Endothelial cell of umbilical vein (primary cell): ENCODE measurements around the gene CNKSR3. TPM values are rescaled to one million over a fixed set of nuclear protein-coding genes. Genes with fewer than 3 reads are reported as not detected.

Experiments
- BruUV-seq: library from RNA; stranded (reverse); fragments of 400-500 nt; replicated peaks from 2 replicates; lab custom pipeline; 2021; lab: Mats Ljungman, UMichigan
- CTCF ChIA-PET: fragments of 300-600, 350-600 bp; sonication (Branson Sonifier 250); formaldehyde crosslinking; loops from one replicate; lab custom pipeline; 2021; ENCODE audit warnings: antibody characterized with exemption, inconsistent platforms; lab: Charles Lee
- POLR2A ChIA-PET: fragments of 300-600, 350-600 bp; sonication (Branson Sonifier 250); formaldehyde crosslinking; loops from one replicate; lab custom pipeline; 2021; ENCODE audit warnings: antibody characterized with exemption, inconsistent platforms; lab: Charles Lee
- DNase-seq: peaks from one replicate; pipeline ENCODE4 v3.0.0-alpha.2; 2011; ENCODE audit warnings: low read depth, low spot score
- FAIRE-seq: peaks from 2 replicates; lab custom pipeline; 2011; peaks lifted over from hg19 to GRCh38; lab: Jason Lieb, UNC
- H2AFZ ChIP-seq: 2 replicates; pipeline ENCODE4 v1.6.0; 2012; ENCODE audit warnings: low read depth, low read length, control low read depth, inconsistent platforms
- H3K27ac ChIP-seq: 2 replicates; pipeline ENCODE4 v1.5.1; 2011; ENCODE audit warnings: low read depth, mild to moderate bottlenecking, control low read depth, low read length, moderate library complexity; ENCODE audit not compliant: insufficient read depth
- H3K27me3 ChIP-seq, 2 experiments: 2 replicates each; pipeline versions ENCODE4 v1.6.0 to v1.6.1; 2011; ENCODE audit warnings: low read length in 2 of 2, mixed read lengths in 1 of 2; ENCODE audit not compliant: control insufficient read depth in 2 of 2, insufficient read depth in 2 of 2
- H3K36me3 ChIP-seq, 2 experiments: 2 replicates in 1 of 2; 3 replicates in 1 of 2; pipeline ENCODE4 v1.5.1; 2011; ENCODE audit warnings: low read length in 2 of 2, mild to moderate bottlenecking in 1 of 2, moderate library complexity in 1 of 2; ENCODE audit not compliant: control insufficient read depth in 2 of 2, insufficient read depth in 2 of 2; ENCODE audit errors: extremely low read depth in 1 of 2
- H3K4me1 ChIP-seq: 3 replicates; pipeline ENCODE4 v1.5.1; 2011; ENCODE audit warnings: mild to moderate bottlenecking, low read length; ENCODE audit not compliant: control insufficient read depth, insufficient read depth; ENCODE audit errors: extremely low read depth
- H3K4me2 ChIP-seq: 2 replicates; pipeline ENCODE4 v1.6.1; 2011; ENCODE audit warnings: low read length, control low read depth, mixed read lengths; ENCODE audit not compliant: insufficient read depth
- H3K4me3 ChIP-seq, 3 experiments: fragments of 200-600 bp in 1 of 3; sonication (generic), shearing (Covaris generic) in 1 of 3; replicated peaks in 1 of 3; 2 replicates each; pipeline ENCODE4 v1.5.1; 2011 to 2016; ENCODE audit warnings: control low read depth in 3 of 3, low read length in 3 of 3, mild to moderate bottlenecking in 2 of 3, inconsistent platforms in 1 of 3, low read depth in 1 of 3, moderate library complexity in 1 of 3; ENCODE audit not compliant: insufficient read depth in 1 of 3
- H3K79me2 ChIP-seq: 2 replicates; pipeline ENCODE4 v1.6.0; 2012; ENCODE audit warnings: low read length, inconsistent platforms; ENCODE audit not compliant: control insufficient read depth, insufficient read depth
- H3K9ac ChIP-seq: replicated peaks from 2 replicates; pipeline ENCODE3; 2011; ENCODE audit warnings: low read length, control low read depth; ENCODE audit not compliant: insufficient read depth; ENCODE audit errors: extremely low read depth
- H3K9me1 ChIP-seq: replicated peaks from 3 replicates; pipeline ENCODE4 v1.6.0; 2011; ENCODE audit warnings: mild to moderate bottlenecking, low read length; ENCODE audit not compliant: control insufficient read depth, insufficient read depth; ENCODE audit errors: extremely low read depth
- H3K9me3 ChIP-seq: replicated peaks from 2 replicates; pipeline ENCODE4 v1.5.1; 2012; ENCODE audit warnings: low read length, inconsistent platforms; ENCODE audit not compliant: control insufficient read depth, insufficient read depth
- H4K20me1 ChIP-seq: replicated peaks from 2 replicates; pipeline ENCODE3; 2011; ENCODE audit warnings: mild to moderate bottlenecking, low read length; ENCODE audit not compliant: control insufficient read depth, insufficient read depth; ENCODE audit errors: extremely low read depth
- CTCF ChIP-seq, 2 donors: IDR thresholded peaks; 1 replicate in 1 of 2; 2 replicates in 1 of 2; pipeline ENCODE4 v1.5.1; 2011; ENCODE audit warnings: low read length in 2 of 2, mild to moderate bottlenecking in 2 of 2, moderate library complexity in 2 of 2, control low read depth in 1 of 2, inconsistent platforms in 1 of 2, low read depth in 1 of 2; ENCODE audit not compliant: insufficient read depth in 1 of 2; ENCODE audit errors: extremely low read depth in 1 of 2
- EZH2 ChIP-seq: IDR thresholded peaks from 2 replicates; pipeline ENCODE4 v1.6.1; 2012; ENCODE audit warnings: borderline replicate concordance, low read depth, mild to moderate bottlenecking, moderate library complexity, low read length, inconsistent platforms; ENCODE audit not compliant: severe bottlenecking
- FOS ChIP-seq: IDR thresholded peaks from 2 replicates; pipeline ENCODE4 v1.6.1; 2011; ENCODE audit warnings: mild to moderate bottlenecking, low read length, moderate library complexity, borderline replicate concordance; ENCODE audit not compliant: insufficient read depth
- GATA2 ChIP-seq: IDR thresholded peaks from 2 replicates; pipeline ENCODE4 v1.7.0; 2011; ENCODE audit warnings: low read depth, mild to moderate bottlenecking, moderate library complexity, mixed read lengths, low read length; ENCODE audit not compliant: insufficient read length, insufficient read depth
- JUN ChIP-seq: IDR thresholded peaks from 2 replicates; pipeline ENCODE4 v1.6.1; 2011; ENCODE audit warnings: borderline replicate concordance, low read depth; ENCODE audit not compliant: insufficient read length, insufficient read depth
- MYC ChIP-seq: IDR thresholded peaks from one replicate; pipeline ENCODE4 v1.6.1; 2011; ENCODE audit warnings: mild to moderate bottlenecking, low read depth, low read length
- POLR2A ChIP-seq: IDR thresholded peaks from 2 replicates; pipeline ENCODE4 v1.6.1; 2012; ENCODE audit warnings: low read depth, mild to moderate bottlenecking, control low read depth, low read length
- POLR2AphosphoS5 ChIP-seq: IDR thresholded peaks from 2 replicates; pipeline ENCODE4 v1.6.1; 2012; ENCODE audit warnings: low read depth, mild to moderate bottlenecking, control low read depth, low read length, moderate library complexity; ENCODE audit not compliant: insufficient read depth
- dilution Hi-C: fragments of 300-500 bp; cut with MboI; formaldehyde crosslinking; loops from one replicate; pipeline ENCODE4 v1.15.0; 2019; ENCODE audit warnings: low sequenced_read_pairs; ENCODE audit not compliant: extremely low pct_ligation_motif_present
- intact Hi-C: fragments of 100-400 bp; cut with micrococcal nuclease; formaldehyde crosslinking; loops from one replicate; pipeline ENCODE4 v1.10.0; 2022
- polyA plus RNA-seq, 4 experiments: library from polyadenylated mRNA; depleted of rRNA in 3 of 4; stranded (reverse) in 3 of 4; unstranded in 1 of 4; fragments of >200 nt; gene quantifications; 2 replicates each; pipeline versions ENCODE4 v1.2.1 to v1.2.3, GENCODE V29; 2011 to 2012; ENCODE audit warnings: missing spikeins in 1 of 4
- total RNA-seq: library from RNA; stranded (reverse); gene quantifications from 2 replicates; pipeline ENCODE4 v1.2.3, GENCODE V29; 2021
- TF ChIP-seq, protein P1 (sequence below): IDR thresholded peaks from 2 replicates; pipeline ENCODE4 v1.6.1; 2011; ENCODE audit not compliant: insufficient read depth, insufficient read length

The CNKSR3 gene
- total and polyA plus RNA-seq, 2 donors (not counting 3 experiments of a cell fraction or from before 2014, with no cell fraction given), result 2.3 to 15.6 TPM

DNA sequence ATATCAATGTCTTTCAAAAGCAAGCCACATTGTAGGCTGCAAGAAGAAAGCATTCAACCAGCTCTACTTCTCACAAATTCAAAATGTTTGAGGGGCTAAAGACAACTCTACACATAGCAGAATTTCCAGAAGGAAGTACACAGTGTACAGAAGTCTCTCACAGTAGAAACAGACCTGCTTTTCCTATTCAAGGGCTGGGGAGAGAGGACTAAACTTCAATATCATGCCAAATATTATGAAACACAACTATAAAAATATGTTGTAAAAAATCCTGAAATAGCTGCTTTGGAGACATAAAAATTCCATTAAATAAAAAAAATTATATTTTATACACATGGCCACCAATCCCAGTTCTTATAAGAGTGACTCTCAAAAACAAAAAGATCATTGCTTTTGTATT lies 83.0 kb downstream of the CNKSR3 start:
- Histone ChIP-seq H4K20me1 (no peaks in the 10 kb centered on the region), H3K27ac (no peak overlapping the region), H3K4me2 (no peak overlapping the region), H3K36me3 (no peaks in the 10 kb centered on the region), H3K9me1 (no peaks in the 10 kb centered on the region), H3K27me3 (no peaks in the 10 kb centered on the region), H3K79me2 (no peaks in the 10 kb centered on the region), H3K9ac (no peak overlapping the region), H3K4me3 (no peak overlapping the region), H3K4me1 (peaks cover 6% of the 10 kb centered on the region), H3K9me3 (no peaks in the 10 kb centered on the region), H2AFZ (no peak overlapping the region)
- CTCF ChIA-PET, result interaction anchor here (0.8 to 1.8 kb wide), 5 partner anchors 8 to 73 kb away, joined by 3 to 6 read pairs (median 4); no protein-coding TSS in a partner anchor
- dilution Hi-C loops, result no loop called here
- DNase-seq, result no peak
- POLR2A ChIA-PET, result no interaction called here
- intact Hi-C loops, result no loop called here
- FAIRE-seq, result no peak
- no TSS peak for BruUV-seq
- TF ChIP-seq POLR2A, result no peak
- no peak for TF ChIP-seq JUN
- TF ChIP-seq, protein P1, sequence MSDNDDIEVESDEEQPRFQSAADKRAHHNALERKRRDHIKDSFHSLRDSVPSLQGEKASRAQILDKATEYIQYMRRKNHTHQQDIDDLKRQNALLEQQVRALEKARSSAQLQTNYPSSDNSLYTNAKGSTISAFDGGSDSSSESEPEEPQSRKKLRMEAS, result no peak
- TF ChIP-seq GATA2, result no peak
- no peak for TF ChIP-seq MYC

DNA sequence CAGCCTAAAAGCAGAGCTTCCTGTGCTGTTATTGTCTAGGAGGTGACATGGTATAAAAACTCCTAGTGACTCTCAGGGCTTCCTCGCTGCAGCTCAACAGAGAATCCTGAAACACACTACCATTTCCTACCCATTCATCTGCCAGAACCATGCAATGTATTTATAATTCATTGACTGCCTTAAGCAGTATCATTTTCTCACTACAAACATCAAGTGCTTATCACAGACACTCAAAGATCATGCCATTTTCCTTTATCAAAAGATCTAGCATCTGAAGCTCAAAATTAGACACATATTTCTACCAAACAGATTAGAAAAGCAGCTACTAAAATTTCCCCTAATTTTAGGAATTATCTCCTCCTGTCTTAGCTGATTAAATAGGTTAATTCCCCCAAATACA lies 83.5 kb downstream of the CNKSR3 start:
- CTCF ChIA-PET, result interaction anchor here (0.8 to 1.8 kb wide), 5 partner anchors 8 to 74 kb away, joined by 3 to 6 read pairs (median 4); no protein-coding TSS in a partner anchor
- intact Hi-C loops, result no loop called here

More for the DNA sequence above, 83.5 kb downstream of the CNKSR3 start:
- H2AFZ ChIP-seq, result no peak overlapping the region
- no peaks in the 10 kb centered on the region for H3K36me3 ChIP-seq
- no peaks in the 10 kb centered on the region for H3K9me3 ChIP-seq
- H3K79me2 ChIP-seq, result no peaks in the 10 kb centered on the region
- DNase-seq, result no peak
- H3K4me3 ChIP-seq, result no peak overlapping the region
- no peak overlapping the region for H3K9ac ChIP-seq
- BruUV-seq, result no TSS peak
- dilution Hi-C loops, result no loop called here
- peaks cover 1% of the 10 kb centered on the region for H3K4me1 ChIP-seq
- H3K27ac ChIP-seq, result no peak overlapping the region
- FAIRE-seq, result no peak
- POLR2A ChIA-PET, result no interaction called here
- H3K4me2 ChIP-seq, result no peak overlapping the region
- TF ChIP-seq POLR2AphosphoS5 (no peak), EZH2 (no peak), FOS (no peak), MYC (no peak), POLR2A (no peak), JUN (no peak), CTCF (IDR thresholded peaks at IDR 0.05; ENCODE audit: extremely low read depth in 1 of 2, insufficient read depth in 1 of 2, low read depth in 1 of 2, low read length in 2 of 2) (no peak), GATA2 (no peak)
- TF ChIP-seq, protein P1, result no peak
- no peaks in the 10 kb centered on the region for H3K9me1 ChIP-seq
- H4K20me1 ChIP-seq, result no peaks in the 10 kb centered on the region
- no peaks in the 10 kb centered on the region for H3K27me3 ChIP-seq
